Embryonic facial prominence (tissue), 1 donor: ENCODE measurements around the gene ABI2.

Experiments
- DNase-seq: peaks from one replicate; pipeline ENCODE4 v3.0.0-alpha.2; 2016; ENCODE audit errors: extremely low spot score

ABI2 gene

DNA sequence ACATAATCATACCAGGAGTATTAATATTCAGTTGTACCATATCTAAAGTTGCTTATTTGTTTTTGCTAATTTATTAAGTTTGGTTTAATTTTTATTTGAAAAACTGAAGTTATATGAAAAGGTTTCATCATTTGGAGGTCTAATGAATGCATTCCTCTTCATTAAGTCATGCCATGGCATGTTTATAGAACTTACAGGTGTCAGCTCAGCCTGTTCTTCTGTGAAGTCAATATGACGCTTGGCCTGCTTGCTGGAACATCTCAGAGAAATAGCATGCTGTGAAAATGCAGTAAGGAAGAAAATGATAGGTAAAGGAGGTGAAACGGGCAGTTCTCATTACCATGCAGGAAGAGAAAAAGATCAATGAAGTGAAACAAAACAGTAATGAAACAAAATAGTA is 148.7 kb downstream of the ABI2 start:
- no peak for DNase-seq

DNA sequence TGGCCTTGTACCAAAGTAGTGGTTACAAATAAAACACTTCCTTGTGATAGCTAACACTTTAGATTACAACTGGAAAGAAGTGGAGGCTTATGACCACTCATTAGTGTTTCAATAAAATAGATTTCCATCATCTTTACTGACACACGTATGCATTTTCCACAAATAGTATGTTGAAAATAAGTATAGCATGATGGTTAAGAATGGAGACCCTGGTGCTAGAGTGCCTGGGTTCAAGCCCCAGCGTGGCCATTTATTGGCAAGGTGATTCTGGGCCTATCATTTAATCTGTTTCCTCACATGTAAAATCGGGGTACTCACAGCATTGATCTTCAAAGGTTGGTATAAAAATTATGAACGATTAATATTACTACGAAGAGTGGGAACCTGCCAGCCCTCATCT is 152.4 kb downstream of the ABI2 start:
- DNase-seq: no peak

DNA sequence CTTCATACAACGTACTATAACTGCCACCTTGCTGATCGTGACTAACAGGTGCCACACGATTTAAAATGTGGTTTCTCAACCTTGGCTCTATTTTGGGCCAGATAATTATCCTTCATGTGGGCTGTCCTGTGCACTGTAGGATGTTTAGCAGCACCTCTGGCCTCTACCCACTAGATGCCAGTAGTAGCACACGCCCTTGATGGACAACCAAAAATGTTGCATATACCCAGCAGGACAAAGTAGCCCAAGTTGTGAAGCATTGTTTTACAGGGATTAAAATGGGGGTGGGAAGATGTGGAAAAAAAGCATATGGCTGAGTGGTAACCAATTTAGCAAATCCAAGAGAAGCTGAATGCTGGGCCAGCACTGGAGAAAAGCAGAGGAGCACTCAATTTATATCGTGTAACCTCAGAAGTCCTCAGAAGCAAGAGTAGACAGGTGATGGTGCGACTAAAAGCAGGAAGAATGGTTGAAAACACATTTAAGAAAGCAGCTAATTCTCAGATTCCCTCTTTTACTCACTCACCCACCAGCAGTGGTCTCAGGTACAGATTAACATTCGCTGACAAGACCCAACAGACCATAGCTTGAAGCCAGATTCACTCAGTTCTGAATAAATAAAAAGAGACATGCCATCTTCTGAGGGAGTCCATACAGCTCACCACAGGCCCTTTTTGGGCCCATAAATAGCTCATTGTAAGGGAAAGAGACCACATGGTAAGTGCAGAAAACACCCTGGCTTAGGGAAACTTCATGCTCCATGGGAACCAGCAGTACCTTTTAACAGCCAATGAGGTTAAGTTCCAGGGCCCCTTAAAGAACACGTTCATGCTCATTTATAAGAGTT is 156.3 kb downstream of the ABI2 start:
- DNase-seq: no peak

DNA sequence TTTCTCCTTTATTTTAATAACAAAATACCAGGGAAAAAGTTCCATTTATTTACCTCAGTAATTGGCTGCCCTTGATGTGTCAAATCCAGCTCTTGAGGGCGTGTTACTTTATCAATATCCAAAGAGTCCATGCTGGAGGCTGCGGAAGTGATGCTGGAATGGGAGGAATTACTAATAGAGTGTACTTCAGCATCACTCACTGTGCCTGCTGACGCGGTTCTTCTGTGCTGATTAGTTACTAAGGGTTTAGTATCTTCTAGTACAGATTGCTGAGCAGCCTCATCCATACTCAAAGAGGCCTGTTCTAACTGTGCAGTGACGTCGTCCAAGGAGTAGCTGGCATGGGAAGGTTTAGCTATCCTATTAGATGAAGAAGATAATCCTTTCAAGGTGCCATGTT is 161.3 kb downstream of the ABI2 start:
- DNase-seq: no peak

DNA sequence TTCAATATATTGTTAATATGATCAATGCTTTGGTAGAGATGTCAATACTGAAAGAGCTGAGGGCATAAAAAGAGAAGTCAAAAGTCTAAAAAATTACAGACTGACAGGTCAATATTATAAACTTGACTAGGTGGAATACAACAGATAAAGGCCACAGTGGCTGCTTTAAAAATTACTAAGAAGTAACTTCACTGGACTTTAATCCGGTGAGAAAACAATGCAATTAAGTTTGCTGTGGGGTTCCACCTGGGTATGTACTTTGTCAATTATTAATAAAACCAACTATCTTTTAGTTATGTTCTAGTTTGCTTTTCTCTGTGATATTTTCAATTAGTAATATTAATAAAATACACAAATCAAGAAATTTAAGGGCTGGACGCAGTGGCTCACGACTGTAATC is 162.2 kb downstream of the ABI2 start:
- no peak for DNase-seq

DNA sequence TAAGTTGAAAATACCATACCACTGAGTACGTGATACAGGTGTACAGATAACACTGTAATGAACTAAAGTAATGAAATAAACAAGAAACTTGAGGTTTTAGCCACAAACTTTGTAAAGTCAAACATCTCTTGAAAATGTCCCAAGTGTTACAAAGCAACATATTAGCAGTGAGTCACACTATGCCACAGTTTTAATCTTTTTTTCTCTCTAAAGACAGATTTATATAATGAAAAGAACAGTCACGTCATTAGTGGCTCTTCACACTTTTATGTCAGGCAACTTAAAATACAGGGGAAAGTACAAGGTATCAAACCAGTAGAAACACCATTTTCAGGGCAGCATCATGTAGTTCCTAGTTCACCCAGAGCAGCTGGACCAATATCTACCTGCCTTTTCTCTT is 164.8 kb downstream of the ABI2 start:
- DNase-seq: no peak
